GM12878 (cell line): ENCODE measurements around the gene KRT81. TPM values are rescaled to one million over a fixed set of nuclear protein-coding genes. Genes with fewer than 3 reads are reported as not detected.

Experiments
- ATAC-seq: fragments of 200-7000 bp; cut with Tn5 transposase; 3 replicates; pipeline ENCODE4 v1.9.1; 2020; ENCODE audit warnings: mild to moderate bottlenecking, moderate library complexity
- BruUV-seq: library from RNA; stranded (reverse); fragments of 400-500 nt; replicated peaks from 2 replicates; lab custom pipeline; 2021; lab: Mats Ljungman, UMichigan
- CTCF ChIA-PET: fragments of 300-600 bp; sonication (Branson Sonifier 250); formaldehyde crosslinking; extraction: SDS; loops from one replicate; lab custom pipeline; 2021; ENCODE audit warnings: inconsistent platforms; lab: Yijun Ruan, JAX
- POLR2A ChIA-PET: fragments of 350-600 bp; formaldehyde crosslinking; extraction: SDS; loops from one replicate; lab custom pipeline; 2021; ENCODE audit warnings: inconsistent platforms; lab: Charles Lee
- RAD21 ChIA-PET: fragments of 300-600 bp; sonication (Branson Sonifier 250); formaldehyde crosslinking; loops from one replicate; lab custom pipeline; 2023; ENCODE audit warnings: antibody characterized with exemption; ENCODE audit not compliant: unreplicated experiment; lab: Charles Lee
- SMC1A ChIA-PET: fragments of 300-600 bp; sonication (Branson Sonifier 250); formaldehyde crosslinking; loops from one replicate; lab custom pipeline; 2023; ENCODE audit not compliant: unreplicated experiment, uncharacterized antibody; lab: Charles Lee
- DNase-seq: peaks from one replicate; pipeline ENCODE4 v3.0.0-alpha.2; 2011; ENCODE audit warnings: low read depth, low spot score
- FAIRE-seq: peaks from 3 replicates; lab custom pipeline; 2011; peaks lifted over from hg19 to GRCh38; lab: Jason Lieb, UNC
- H2AFZ ChIP-seq: 2 replicates; pipeline ENCODE4 v1.6.0; 2011; ENCODE audit warnings: low read depth, low read length, control low read depth; ENCODE audit not compliant: control insufficient read depth
- H3K27ac ChIP-seq: 2 replicates; pipeline ENCODE4 v1.5.1; 2011; ENCODE audit warnings: control low read depth; ENCODE audit not compliant: control insufficient read depth, insufficient read depth
- H3K27me3 ChIP-seq, 2 experiments: replicated peaks in 1 of 2; 2 replicates each; pipeline versions ENCODE4 v1.6.0 to v1.6.1; 2011; ENCODE audit warnings: low read length in 1 of 2; ENCODE audit not compliant: control insufficient read depth in 2 of 2, insufficient read depth in 2 of 2
- H3K36me3 ChIP-seq, 2 experiments: 2 replicates each; pipeline ENCODE4 v1.5.1; 2011; ENCODE audit warnings: low read length in 1 of 2; ENCODE audit not compliant: control insufficient read depth in 2 of 2, insufficient read depth in 2 of 2
- H3K4me1 ChIP-seq: 2 replicates; pipeline ENCODE4 v1.6.1; 2011; ENCODE audit warnings: mild to moderate bottlenecking, low read length, moderate library complexity, mixed read lengths; ENCODE audit not compliant: control insufficient read depth, insufficient read depth
- H3K4me2 ChIP-seq: 2 replicates; pipeline ENCODE4 v1.6.0; 2011; ENCODE audit warnings: control low read depth; ENCODE audit not compliant: control insufficient read depth, insufficient read depth
- H3K4me3 ChIP-seq: fragments of 200-600 bp; sonication (generic); 2 replicates; pipeline ENCODE4 v1.5.1; 2016
- H3K79me2 ChIP-seq: 2 replicates; pipeline ENCODE4 v1.6.0; 2011; ENCODE audit warnings: low read length; ENCODE audit not compliant: control insufficient read depth, insufficient read depth
- H3K9ac ChIP-seq: 2 replicates; pipeline ENCODE4 v1.8.0; 2011; ENCODE audit warnings: low read length, control low read depth, mixed read lengths; ENCODE audit not compliant: control insufficient read depth, insufficient read depth
- H3K9me3 ChIP-seq: replicated peaks from 3 replicates; pipeline ENCODE4 v1.5.1; 2011; ENCODE audit warnings: mild to moderate bottlenecking, low read length; ENCODE audit not compliant: control insufficient read depth, insufficient read depth
- H4K20me1 ChIP-seq: 2 replicates; pipeline ENCODE4 v1.6.0; 2011; ENCODE audit not compliant: control insufficient read depth, insufficient read depth
- BACH1 ChIP-seq: fragments of 450-650 bp; IDR thresholded peaks from 2 replicates; pipeline ENCODE4 v1.6.1; 2017; ENCODE audit warnings: mild to moderate bottlenecking, borderline replicate concordance
- CHD2 ChIP-seq: IDR thresholded peaks from 2 replicates; pipeline ENCODE4 v1.6.1; 2011; ENCODE audit warnings: low read depth, low read length, improper control_type of control experiment, borderline replicate concordance
- KDM1A ChIP-seq: fragments of 200-600 bp; sonication (generic); IDR thresholded peaks from 2 replicates; pipeline ENCODE4 v1.6.1; 2016; ENCODE audit warnings: borderline replicate concordance
- MEF2A ChIP-seq: IDR thresholded peaks from 2 replicates; pipeline ENCODE4 v1.6.1; 2011; ENCODE audit warnings: low read depth, mild to moderate bottlenecking, low read length, moderate library complexity; ENCODE audit not compliant: insufficient read depth
- RAD51 ChIP-seq: fragments of 450-650 bp; IDR thresholded peaks from 2 replicates; pipeline ENCODE4 v1.6.1; 2016; ENCODE audit warnings: moderate library complexity, mild to moderate bottlenecking, inconsistent platforms
- RCOR1 ChIP-seq: conservative IDR thresholded peaks from 2 replicates; pipeline ENCODE4 v1.6.1; 2012; ENCODE audit warnings: low read depth, low read length, improper control_type of control experiment
- ZZZ3 ChIP-seq: IDR thresholded peaks from 2 replicates; pipeline ENCODE4 v1.6.1; 2011; ENCODE audit warnings: low read depth; ENCODE audit not compliant: control insufficient read depth, insufficient read length
- WGBS: methylation state at CpG from one replicate; pipeline ENCODE4 v1.1.6; 2016; ENCODE audit warnings: low lambda C conversion rate; ENCODE audit not compliant: insufficient replicate concordance, insufficient coverage; ENCODE audit errors: missing lambda C conversion rate; 5-methylcytosine and 5-hydroxymethylcytosine counted together
- in situ Hi-C: fragments of 300-500 bp; cut with MboI; formaldehyde crosslinking; loops from 9 replicates; pipeline ENCODE4 v1.14.3; 2018; ENCODE audit warnings: mixed read lengths
- intact Hi-C: fragments of 100-400 bp; cut with micrococcal nuclease; formaldehyde crosslinking; loops from one replicate; pipeline ENCODE4 v1.14.2; 2022; ENCODE audit not compliant: unreplicated experiment
- polyA plus RNA-seq, 11 experiments: library from polyadenylated mRNA; depleted of rRNA in 4 of 11; unstranded in 6 of 11; stranded (reverse) in 5 of 11; fragments of >200 nt; fragmentation: Nextera tagmentation in 4 of 11; fragmentation: Illumina TruSeq in 1 of 11; extraction: Ambion mirVana in 4 of 11; extraction: Trizol in 1 of 11; gene quantifications; 1 replicate in 1 of 11; 2 replicates in 10 of 11; pipeline versions ENCODE4 v1.2.1 to v1.2.3, GENCODE V29; 2011 to 2016; ENCODE audit warnings: inconsistent platforms in 2 of 11, missing spikeins in 2 of 11, low read depth in 1 of 11
- total RNA-seq, 4 experiments: library from RNA; depleted of rRNA in 3 of 4; stranded (reverse); fragments of >200 nt in 3 of 4; fragmentation: Illumina TruSeq in 1 of 4; extraction: Trizol in 1 of 4; gene quantifications; 2 replicates each; pipeline versions ENCODE4 v1.2.1 to v1.2.3, GENCODE V29; 2013 to 2021
- TF ChIP-seq, protein P1 (sequence below): IDR thresholded peaks from 2 replicates; pipeline ENCODE4 v1.6.1; 2012; ENCODE audit warnings: mild to moderate bottlenecking, low read depth, low read length
- TF ChIP-seq, protein P2 (sequence below): fragments of 450-650 bp; IDR thresholded peaks from 2 replicates; pipeline ENCODE4 v1.6.1; 2018; ENCODE audit warnings: borderline replicate concordance, mild to moderate bottlenecking; ENCODE audit not compliant: partially characterized antibody
- TF ChIP-seq, protein P3 (sequence below): fragments of 450-650 bp; IDR thresholded peaks from 2 replicates; pipeline ENCODE4 v1.6.1; 2017; ENCODE audit warnings: mild to moderate bottlenecking, moderate library complexity

Gene KRT81
- total and polyA plus RNA-seq, 10 of the 15 experiments (the other 5 are each of a cell fraction or from before 2014, with no cell fraction given): 0.05 to 0.15 TPM; not detected in 8

DNA sequence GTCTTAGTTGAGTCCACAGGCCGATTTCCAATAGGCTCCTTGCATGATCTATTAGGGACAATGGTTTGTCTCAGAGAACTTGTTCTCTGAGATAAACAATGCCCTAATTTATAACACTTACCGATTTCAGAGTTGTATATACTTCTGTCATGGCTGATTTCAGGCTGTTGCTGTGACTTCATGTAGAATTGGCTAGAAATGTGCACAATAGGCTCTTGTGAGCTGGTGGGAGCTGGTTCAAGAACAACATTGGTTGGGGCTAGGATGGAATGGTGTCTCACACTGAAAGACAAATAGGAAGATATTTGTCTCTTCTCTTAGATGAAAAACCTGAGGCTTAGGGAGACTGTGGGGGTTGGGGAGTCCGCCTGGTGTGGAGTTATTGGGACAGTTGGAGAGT lies 23.6 kb downstream of the KRT81 start (continued):
- TF ChIP-seq, protein P1, sequence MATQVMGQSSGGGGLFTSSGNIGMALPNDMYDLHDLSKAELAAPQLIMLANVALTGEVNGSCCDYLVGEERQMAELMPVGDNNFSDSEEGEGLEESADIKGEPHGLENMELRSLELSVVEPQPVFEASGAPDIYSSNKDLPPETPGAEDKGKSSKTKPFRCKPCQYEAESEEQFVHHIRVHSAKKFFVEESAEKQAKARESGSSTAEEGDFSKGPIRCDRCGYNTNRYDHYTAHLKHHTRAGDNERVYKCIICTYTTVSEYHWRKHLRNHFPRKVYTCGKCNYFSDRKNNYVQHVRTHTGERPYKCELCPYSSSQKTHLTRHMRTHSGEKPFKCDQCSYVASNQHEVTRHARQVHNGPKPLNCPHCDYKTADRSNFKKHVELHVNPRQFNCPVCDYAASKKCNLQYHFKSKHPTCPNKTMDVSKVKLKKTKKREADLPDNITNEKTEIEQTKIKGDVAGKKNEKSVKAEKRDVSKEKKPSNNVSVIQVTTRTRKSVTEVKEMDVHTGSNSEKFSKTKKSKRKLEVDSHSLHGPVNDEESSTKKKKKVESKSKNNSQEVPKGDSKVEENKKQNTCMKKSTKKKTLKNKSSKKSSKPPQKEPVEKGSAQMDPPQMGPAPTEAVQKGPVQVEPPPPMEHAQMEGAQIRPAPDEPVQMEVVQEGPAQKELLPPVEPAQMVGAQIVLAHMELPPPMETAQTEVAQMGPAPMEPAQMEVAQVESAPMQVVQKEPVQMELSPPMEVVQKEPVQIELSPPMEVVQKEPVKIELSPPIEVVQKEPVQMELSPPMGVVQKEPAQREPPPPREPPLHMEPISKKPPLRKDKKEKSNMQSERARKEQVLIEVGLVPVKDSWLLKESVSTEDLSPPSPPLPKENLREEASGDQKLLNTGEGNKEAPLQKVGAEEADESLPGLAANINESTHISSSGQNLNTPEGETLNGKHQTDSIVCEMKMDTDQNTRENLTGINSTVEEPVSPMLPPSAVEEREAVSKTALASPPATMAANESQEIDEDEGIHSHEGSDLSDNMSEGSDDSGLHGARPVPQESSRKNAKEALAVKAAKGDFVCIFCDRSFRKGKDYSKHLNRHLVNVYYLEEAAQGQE: no peak
- TF ChIP-seq ZZZ3 (no peak), MEF2A (no peak), BACH1 (no peak), RCOR1 (no peak)
- TF ChIP-seq, protein P2, sequence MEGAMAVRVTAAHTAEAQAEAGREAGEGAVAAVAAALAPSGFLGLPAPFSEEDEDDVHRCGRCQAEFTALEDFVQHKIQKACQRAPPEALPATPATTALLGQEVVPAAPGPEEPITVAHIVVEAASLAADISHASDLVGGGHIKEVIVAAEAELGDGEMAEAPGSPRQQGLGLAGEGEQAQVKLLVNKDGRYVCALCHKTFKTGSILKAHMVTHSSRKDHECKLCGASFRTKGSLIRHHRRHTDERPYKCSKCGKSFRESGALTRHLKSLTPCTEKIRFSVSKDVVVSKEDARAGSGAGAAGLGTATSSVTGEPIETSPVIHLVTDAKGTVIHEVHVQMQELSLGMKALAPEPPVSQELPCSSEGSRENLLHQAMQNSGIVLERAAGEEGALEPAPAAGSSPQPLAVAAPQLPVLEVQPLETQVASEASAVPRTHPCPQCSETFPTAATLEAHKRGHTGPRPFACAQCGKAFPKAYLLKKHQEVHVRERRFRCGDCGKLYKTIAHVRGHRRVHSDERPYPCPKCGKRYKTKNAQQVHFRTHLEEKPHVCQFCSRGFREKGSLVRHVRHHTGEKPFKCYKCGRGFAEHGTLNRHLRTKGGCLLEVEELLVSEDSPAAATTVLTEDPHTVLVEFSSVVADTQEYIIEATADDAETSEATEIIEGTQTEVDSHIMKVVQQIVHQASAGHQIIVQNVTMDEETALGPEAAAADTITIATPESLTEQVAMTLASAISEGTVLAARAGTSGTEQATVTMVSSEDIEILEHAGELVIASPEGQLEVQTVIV: no peak

DNA sequence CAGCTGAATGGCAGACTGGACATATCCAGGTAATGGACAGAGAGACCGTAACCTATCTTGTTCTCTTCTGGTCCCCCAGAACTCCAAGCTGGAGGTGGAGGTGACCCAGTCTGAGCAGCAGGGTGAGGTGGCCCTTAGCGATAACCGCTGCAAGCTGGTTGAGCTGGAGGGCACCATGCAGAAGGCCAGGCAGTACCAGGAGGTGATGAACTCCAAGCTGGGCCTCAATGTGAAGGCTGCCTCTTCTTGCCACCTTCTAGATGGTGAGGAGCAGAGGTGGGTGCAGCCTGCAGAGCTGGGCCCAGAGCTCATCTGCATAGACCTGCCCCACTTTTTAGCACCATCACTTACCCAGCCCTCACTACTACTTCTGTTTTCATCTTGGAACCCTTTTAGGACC lies 24.1 kb downstream of the KRT81 start:
- Histone ChIP-seq H3K9ac (no peak overlapping the region), H3K36me3 (no peaks in the 10 kb centered on the region), H3K79me2 (no peaks in the 10 kb centered on the region), H3K27me3 (peaks cover 0 to 2% of the 10 kb centered on the region in 2 experiments; a peak in 1 of 4 replicates), H3K4me2 (no peak overlapping the region), H3K4me3 (no peak overlapping the region), H4K20me1 (no peaks in the 10 kb centered on the region), H3K4me1 (no peaks in the 10 kb centered on the region), H3K27ac (no peak overlapping the region), H3K9me3 (no peaks in the 10 kb centered on the region; the same call in 2 of the 3 replicates), H2AFZ (no peak overlapping the region)
- 74% methylated on average over 3 of the region's 3 CpGs for WGBS
- ATAC-seq (no peak), FAIRE-seq (no peak), DNase-seq (no peak)
- in situ Hi-C loops: no loop called here
- RAD21 ChIA-PET: no interaction called here
- no TSS peak for BruUV-seq
- POLR2A ChIA-PET: no interaction called here
- intact Hi-C loops: no loop called here
- SMC1A ChIA-PET: no interaction called here
- CTCF ChIA-PET: interaction anchor here (1.4 to 2.9 kb wide), 3 partner anchors 12 to 110 kb away, joined by 4 to 15 read pairs (median 5); no protein-coding TSS in a partner anchor
- TF ChIP-seq, protein P3, sequence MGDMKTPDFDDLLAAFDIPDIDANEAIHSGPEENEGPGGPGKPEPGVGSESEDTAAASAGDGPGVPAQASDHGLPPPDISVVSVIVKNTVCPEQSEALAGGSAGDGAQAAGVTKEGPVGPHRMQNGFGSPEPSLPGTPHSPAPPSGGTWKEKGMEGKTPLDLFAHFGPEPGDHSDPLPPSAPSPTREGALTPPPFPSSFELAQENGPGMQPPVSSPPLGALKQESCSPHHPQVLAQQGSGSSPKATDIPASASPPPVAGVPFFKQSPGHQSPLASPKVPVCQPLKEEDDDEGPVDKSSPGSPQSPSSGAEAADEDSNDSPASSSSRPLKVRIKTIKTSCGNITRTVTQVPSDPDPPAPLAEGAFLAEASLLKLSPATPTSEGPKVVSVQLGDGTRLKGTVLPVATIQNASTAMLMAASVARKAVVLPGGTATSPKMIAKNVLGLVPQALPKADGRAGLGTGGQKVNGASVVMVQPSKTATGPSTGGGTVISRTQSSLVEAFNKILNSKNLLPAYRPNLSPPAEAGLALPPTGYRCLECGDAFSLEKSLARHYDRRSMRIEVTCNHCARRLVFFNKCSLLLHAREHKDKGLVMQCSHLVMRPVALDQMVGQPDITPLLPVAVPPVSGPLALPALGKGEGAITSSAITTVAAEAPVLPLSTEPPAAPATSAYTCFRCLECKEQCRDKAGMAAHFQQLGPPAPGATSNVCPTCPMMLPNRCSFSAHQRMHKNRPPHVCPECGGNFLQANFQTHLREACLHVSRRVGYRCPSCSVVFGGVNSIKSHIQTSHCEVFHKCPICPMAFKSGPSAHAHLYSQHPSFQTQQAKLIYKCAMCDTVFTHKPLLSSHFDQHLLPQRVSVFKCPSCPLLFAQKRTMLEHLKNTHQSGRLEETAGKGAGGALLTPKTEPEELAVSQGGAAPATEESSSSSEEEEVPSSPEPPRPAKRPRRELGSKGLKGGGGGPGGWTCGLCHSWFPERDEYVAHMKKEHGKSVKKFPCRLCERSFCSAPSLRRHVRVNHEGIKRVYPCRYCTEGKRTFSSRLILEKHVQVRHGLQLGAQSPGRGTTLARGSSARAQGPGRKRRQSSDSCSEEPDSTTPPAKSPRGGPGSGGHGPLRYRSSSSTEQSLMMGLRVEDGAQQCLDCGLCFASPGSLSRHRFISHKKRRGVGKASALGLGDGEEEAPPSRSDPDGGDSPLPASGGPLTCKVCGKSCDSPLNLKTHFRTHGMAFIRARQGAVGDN: no peak
- no peak for TF ChIP-seq CHD2
- no peak for TF ChIP-seq KDM1A
- no peak for TF ChIP-seq BACH1
- TF ChIP-seq RAD51: no peak
